ENCODE measurements around the gene CYP2W1. TPM values are rescaled to one million over a fixed set of nuclear protein-coding genes. Genes with fewer than 3 reads are reported as not detected.

The CYP2W1 gene
- total and polyA plus RNA-seq, 2 experiments from 2014 or later = 31.1 to 72.3 TPM

DNA sequence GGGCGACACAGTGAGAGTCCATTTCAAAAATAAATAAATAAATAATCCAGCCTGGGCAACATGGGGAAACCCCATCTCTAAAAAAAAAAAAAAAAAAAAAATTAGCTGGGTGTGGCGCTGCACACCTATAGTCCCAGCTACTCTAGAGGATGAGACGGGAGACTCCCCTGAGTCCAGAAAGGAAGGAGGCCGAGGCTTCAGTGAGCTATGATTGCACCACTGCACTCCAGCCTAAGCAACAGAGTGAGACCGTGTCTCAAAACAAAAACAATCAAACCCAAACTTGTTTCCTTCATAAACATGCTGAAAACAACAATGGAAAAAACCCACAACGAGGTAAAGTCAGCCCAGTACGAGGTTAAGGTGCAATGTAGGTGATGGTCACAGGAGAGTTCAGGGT lies 8.8 kb upstream of the CYP2W1 start:
- Histone ChIP-seq H2AFZ (no peak overlapping the region), H3K4me3 (peak overlapping the region; percentile 83), H3K36me3 (replicated peaks; ENCODE audit: insufficient read depth, low read depth) (no peaks in the 10 kb centered on the region), H3K4me1 (ENCODE audit: insufficient read depth) (peaks cover 36% of the 10 kb centered on the region), H3K27ac (peak overlapping the region; percentile 99), H3K27me3 (no peaks in the 10 kb centered on the region), H4K20me1 (ENCODE audit: insufficient read depth, poor library complexity, severe bottlenecking) (peaks cover 16% of the 10 kb centered on the region), H3K79me2 (peaks cover 57% of the 10 kb centered on the region), H3K9me2 (replicated peaks; ENCODE audit: insufficient read depth) (no peaks in the 10 kb centered on the region), H3K9me3 (ENCODE audit: low read depth) (no peaks in the 10 kb centered on the region), H3K4me2 (peak overlapping the region; percentile 94)
- TF ChIP-seq EZH2phosphoT487 (IDR thresholded peaks at IDR 0.05; ENCODE audit: low read depth, severe bottlenecking, unreplicated experiment) (no peak), EZH2 (IDR thresholded peaks at IDR 0.05; ENCODE audit: borderline replicate concordance) (no peak)
- TF ChIP-seq, protein P1, sequence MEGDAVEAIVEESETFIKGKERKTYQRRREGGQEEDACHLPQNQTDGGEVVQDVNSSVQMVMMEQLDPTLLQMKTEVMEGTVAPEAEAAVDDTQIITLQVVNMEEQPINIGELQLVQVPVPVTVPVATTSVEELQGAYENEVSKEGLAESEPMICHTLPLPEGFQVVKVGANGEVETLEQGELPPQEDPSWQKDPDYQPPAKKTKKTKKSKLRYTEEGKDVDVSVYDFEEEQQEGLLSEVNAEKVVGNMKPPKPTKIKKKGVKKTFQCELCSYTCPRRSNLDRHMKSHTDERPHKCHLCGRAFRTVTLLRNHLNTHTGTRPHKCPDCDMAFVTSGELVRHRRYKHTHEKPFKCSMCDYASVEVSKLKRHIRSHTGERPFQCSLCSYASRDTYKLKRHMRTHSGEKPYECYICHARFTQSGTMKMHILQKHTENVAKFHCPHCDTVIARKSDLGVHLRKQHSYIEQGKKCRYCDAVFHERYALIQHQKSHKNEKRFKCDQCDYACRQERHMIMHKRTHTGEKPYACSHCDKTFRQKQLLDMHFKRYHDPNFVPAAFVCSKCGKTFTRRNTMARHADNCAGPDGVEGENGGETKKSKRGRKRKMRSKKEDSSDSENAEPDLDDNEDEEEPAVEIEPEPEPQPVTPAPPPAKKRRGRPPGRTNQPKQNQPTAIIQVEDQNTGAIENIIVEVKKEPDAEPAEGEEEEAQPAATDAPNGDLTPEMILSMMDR (IDR thresholded peaks at IDR 0.05; ENCODE audit: poor library complexity) = no peak
- no peak for DNase-seq (ENCODE audit: low spot score)
- WGBS (ENCODE audit: low lambda C conversion rate, missing lambda C conversion rate) = 50% methylated on average over 7 of the region's 7 CpGs

GRCh38 chr7:974820-975681 lies 7.9 kb upstream of the CYP2W1 start, which contains the start of gene COX19:
Gene COX19, minus strand, starts transcription at chr7:975549. Its CDS starts 40 bp downstream, at chr7:975509.
- H2AFZ ChIP-seq = peak within 1 kb of the TSS; percentile 87
- TF ChIP-seq, protein P1 (IDR thresholded peaks at IDR 0.05; ENCODE audit: poor library complexity) = no peak
- TF ChIP-seq EZH2 (IDR thresholded peaks at IDR 0.05; ENCODE audit: borderline replicate concordance) = no peak
- no peak for TF ChIP-seq EZH2phosphoT487 (IDR thresholded peaks at IDR 0.05; ENCODE audit: low read depth, severe bottlenecking, unreplicated experiment)
- peaks cover 36% of the 10 kb centered on the region for H3K4me1 ChIP-seq (ENCODE audit: insufficient read depth)
- 2% methylated on average over 39 of the region's 78 CpGs for WGBS (ENCODE audit: low lambda C conversion rate, missing lambda C conversion rate)
- DNase-seq (ENCODE audit: low spot score) = peak; percentile 95
- no peaks in the 10 kb centered on the region for H3K36me3 ChIP-seq (replicated peaks; ENCODE audit: insufficient read depth, low read depth)
- H4K20me1 ChIP-seq (ENCODE audit: insufficient read depth, poor library complexity, severe bottlenecking) = peaks cover 11% of the 10 kb centered on the region
- peak within 1 kb of the TSS; percentile 99 for H3K27ac ChIP-seq
- peak within 1 kb of the TSS; percentile 94 for H3K4me2 ChIP-seq
- peak within 1 kb of the TSS; percentile 83 for H3K4me3 ChIP-seq
- no peaks in the 10 kb centered on the region for H3K9me2 ChIP-seq (replicated peaks; ENCODE audit: insufficient read depth)
- H3K79me2 ChIP-seq = peaks cover 48% of the 10 kb centered on the region
- no peaks in the 10 kb centered on the region for H3K9me3 ChIP-seq (ENCODE audit: low read depth)
- H3K27me3 ChIP-seq = no peaks in the 10 kb centered on the region

DNA sequence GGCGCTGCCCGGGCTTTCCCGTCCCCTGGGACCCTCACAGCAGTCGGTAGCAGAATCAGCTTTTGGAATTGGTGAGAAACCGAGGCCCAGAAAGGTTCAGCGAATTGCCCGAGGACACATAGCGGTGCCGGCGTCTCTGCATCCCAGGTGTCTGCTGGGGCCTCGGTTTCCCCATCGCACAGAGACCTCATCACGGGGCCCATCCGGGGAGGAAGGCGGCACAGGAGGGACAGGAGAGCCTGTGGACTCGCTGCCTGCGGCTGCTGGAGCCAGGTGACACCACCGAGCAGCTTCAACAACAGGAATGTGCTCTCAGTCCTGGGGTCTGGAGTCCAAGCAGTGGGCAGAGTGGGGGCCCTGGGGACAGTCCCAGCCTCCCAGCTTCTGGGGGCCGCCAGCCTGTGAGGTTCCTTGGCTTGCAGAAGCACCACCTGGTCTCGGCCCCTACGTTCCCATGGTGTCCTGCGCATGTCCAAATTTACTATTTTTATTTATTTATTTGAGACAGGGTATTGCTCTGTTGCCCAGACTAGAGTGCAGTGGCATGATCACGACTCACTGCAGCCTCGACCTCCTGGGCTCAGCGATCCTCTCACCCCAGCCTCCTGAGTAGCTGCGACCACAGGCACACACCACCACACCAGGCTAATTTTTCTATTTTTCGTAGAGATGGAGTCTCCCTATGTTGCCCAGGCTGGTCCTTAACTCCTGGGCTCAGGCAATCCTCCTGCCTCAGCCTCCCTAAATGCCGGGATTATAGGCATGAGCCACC lies 7.1 kb upstream of the CYP2W1 start:
- peaks cover 36% of the 10 kb centered on the region for H3K4me1 ChIP-seq (ENCODE audit: insufficient read depth)
- no peaks in the 10 kb centered on the region for H3K27me3 ChIP-seq
- H3K4me2 ChIP-seq = peak overlapping the region; percentile 94
- WGBS (ENCODE audit: low lambda C conversion rate, missing lambda C conversion rate) = 56% methylated on average over 26 of the region's 28 CpGs
- no peaks in the 10 kb centered on the region for H3K9me3 ChIP-seq (ENCODE audit: low read depth)
- H3K79me2 ChIP-seq = peaks cover 39% of the 10 kb centered on the region
- peak overlapping the region; percentile 35 for H3K4me3 ChIP-seq
- peak overlapping the region; percentile 71 for H2AFZ ChIP-seq
- TF ChIP-seq EZH2 (IDR thresholded peaks at IDR 0.05; ENCODE audit: borderline replicate concordance) = no peak
- TF ChIP-seq EZH2phosphoT487 (IDR thresholded peaks at IDR 0.05; ENCODE audit: low read depth, severe bottlenecking, unreplicated experiment) = no peak
- TF ChIP-seq, protein P1 (IDR thresholded peaks at IDR 0.05; ENCODE audit: poor library complexity) = no peak
- peak overlapping the region; percentile 99 for H3K27ac ChIP-seq
- H3K36me3 ChIP-seq (replicated peaks; ENCODE audit: insufficient read depth, low read depth) = no peaks in the 10 kb centered on the region
- H3K9me2 ChIP-seq (replicated peaks; ENCODE audit: insufficient read depth) = no peaks in the 10 kb centered on the region
- DNase-seq (ENCODE audit: low spot score) = no peak
- peaks cover 10% of the 10 kb centered on the region for H4K20me1 ChIP-seq (ENCODE audit: insufficient read depth, poor library complexity, severe bottlenecking)
